Endothelial cell (in vitro differentiated cells): Measurements from ENCODE around the gene KLHL7. TPM values are rescaled to one million over a fixed set of nuclear protein-coding genes. Genes with fewer than 3 reads are reported as not detected.

ENCODE experiments used
- DNase-seq: peaks from one replicate; pipeline ENCODE4 v3.0.0; 2021; ENCODE audit warnings: low spot score
- H3K27ac Mint-ChIP-seq: one replicate; pipeline ENCODE4 v1.8.0; 2021; ENCODE audit warnings: mixed read lengths, inconsistent platforms; ENCODE audit not compliant: unreplicated experiment
- H3K27me3 Mint-ChIP-seq: one replicate; pipeline ENCODE4 v1.8.0; 2021; ENCODE audit warnings: mild to moderate bottlenecking, moderate library complexity, mixed read lengths, inconsistent platforms; ENCODE audit not compliant: unreplicated experiment
- H3K36me3 Mint-ChIP-seq: one replicate; pipeline ENCODE4 v1.8.0; 2021; ENCODE audit warnings: mild to moderate bottlenecking, low read depth, mixed read lengths, inconsistent platforms; ENCODE audit not compliant: unreplicated experiment
- H3K4me1 Mint-ChIP-seq: one replicate; pipeline ENCODE4 v1.8.0; 2021; ENCODE audit warnings: mild to moderate bottlenecking, mixed read lengths, inconsistent platforms; ENCODE audit not compliant: unreplicated experiment
- H3K4me3 Mint-ChIP-seq: one replicate; pipeline ENCODE4 v1.8.0; 2021; ENCODE audit warnings: mild to moderate bottlenecking, mixed read lengths, inconsistent platforms; ENCODE audit not compliant: unreplicated experiment
- H3K9me3 Mint-ChIP-seq: one replicate; pipeline ENCODE4 v1.8.0; 2021; ENCODE audit warnings: mixed read lengths, inconsistent platforms; ENCODE audit not compliant: unreplicated experiment
- total RNA-seq: library from RNA; stranded (reverse); fragmentation: NEBNext Ultra II Directional; extraction: Animal tissue kit (Norgen Biotek cat#: 25700); gene quantifications from one replicate; pipeline ENCODE4 v1.2.1, GENCODE V29; 2021; ENCODE audit not compliant: unreplicated experiment
- TF ChIP-seq, protein P1 (sequence below): fragments of 200-600 bp; sonication (generic); IDR thresholded peaks from one replicate; pipeline ENCODE4 v1.5.0; 2021; ENCODE audit warnings: antibody characterized with exemption; ENCODE audit not compliant: unreplicated experiment

Gene KLHL7
- total RNA-seq, 1 donor from 2014 or later = 44.8 TPM

GRCh38 chr7:23211589-23211988 lies 106.0 kb downstream of the KLHL7 start:
- TF ChIP-seq, protein P1, sequence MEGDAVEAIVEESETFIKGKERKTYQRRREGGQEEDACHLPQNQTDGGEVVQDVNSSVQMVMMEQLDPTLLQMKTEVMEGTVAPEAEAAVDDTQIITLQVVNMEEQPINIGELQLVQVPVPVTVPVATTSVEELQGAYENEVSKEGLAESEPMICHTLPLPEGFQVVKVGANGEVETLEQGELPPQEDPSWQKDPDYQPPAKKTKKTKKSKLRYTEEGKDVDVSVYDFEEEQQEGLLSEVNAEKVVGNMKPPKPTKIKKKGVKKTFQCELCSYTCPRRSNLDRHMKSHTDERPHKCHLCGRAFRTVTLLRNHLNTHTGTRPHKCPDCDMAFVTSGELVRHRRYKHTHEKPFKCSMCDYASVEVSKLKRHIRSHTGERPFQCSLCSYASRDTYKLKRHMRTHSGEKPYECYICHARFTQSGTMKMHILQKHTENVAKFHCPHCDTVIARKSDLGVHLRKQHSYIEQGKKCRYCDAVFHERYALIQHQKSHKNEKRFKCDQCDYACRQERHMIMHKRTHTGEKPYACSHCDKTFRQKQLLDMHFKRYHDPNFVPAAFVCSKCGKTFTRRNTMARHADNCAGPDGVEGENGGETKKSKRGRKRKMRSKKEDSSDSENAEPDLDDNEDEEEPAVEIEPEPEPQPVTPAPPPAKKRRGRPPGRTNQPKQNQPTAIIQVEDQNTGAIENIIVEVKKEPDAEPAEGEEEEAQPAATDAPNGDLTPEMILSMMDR = no peak
- H3K4me1 Mint-ChIP-seq = no peaks in the 10 kb centered on the region
- no peaks in the 10 kb centered on the region for H3K9me3 Mint-ChIP-seq
- no peaks in the 10 kb centered on the region for H3K27me3 Mint-ChIP-seq
- H3K36me3 Mint-ChIP-seq = no peaks in the 10 kb centered on the region
- H3K4me3 Mint-ChIP-seq = no peak overlapping the region
- H3K27ac Mint-ChIP-seq = no peak overlapping the region
- DNase-seq = no peak

DNA sequence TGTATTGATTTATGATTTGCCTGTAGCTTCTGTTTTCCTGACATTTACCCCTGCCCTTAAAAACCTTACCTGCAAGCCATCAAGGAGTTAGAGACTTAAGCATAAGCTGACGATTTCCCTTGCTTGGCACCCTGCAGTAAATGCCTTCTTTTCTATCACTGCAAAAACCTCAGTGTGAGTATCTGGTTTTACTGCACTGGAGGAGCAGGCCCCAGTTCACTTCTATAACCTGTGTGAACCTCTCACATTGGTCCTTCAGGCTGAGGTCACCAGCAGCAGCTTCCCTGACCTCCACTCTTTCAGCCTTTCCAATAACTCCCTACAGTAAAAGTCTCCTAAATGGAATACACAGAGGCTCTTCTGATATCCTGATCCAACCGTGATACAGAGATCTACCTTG lies 106.8 kb downstream of the KLHL7 start:
- no peak for DNase-seq
- H3K4me3 Mint-ChIP-seq = no peak overlapping the region

GRCh38 chr7:23212841-23213240 lies 107.3 kb downstream of the KLHL7 start:
- no peaks in the 10 kb centered on the region for H3K27me3 Mint-ChIP-seq
- H3K36me3 Mint-ChIP-seq = no peaks in the 10 kb centered on the region
- H3K4me3 Mint-ChIP-seq = no peak overlapping the region
- no peak overlapping the region for H3K27ac Mint-ChIP-seq
- no peak for DNase-seq
- no peaks in the 10 kb centered on the region for H3K9me3 Mint-ChIP-seq
- TF ChIP-seq, protein P1 = no peak
- H3K4me1 Mint-ChIP-seq = no peaks in the 10 kb centered on the region

More for the DNA sequence above, 106.8 kb downstream of the KLHL7 start:
- Mint-ChIP-seq H3K27me3 (no peaks in the 10 kb centered on the region), H3K4me1 (no peaks in the 10 kb centered on the region), H3K36me3 (no peaks in the 10 kb centered on the region), H3K27ac (no peak overlapping the region), H3K9me3 (no peaks in the 10 kb centered on the region)
- TF ChIP-seq, protein P1 = no peak

DNA sequence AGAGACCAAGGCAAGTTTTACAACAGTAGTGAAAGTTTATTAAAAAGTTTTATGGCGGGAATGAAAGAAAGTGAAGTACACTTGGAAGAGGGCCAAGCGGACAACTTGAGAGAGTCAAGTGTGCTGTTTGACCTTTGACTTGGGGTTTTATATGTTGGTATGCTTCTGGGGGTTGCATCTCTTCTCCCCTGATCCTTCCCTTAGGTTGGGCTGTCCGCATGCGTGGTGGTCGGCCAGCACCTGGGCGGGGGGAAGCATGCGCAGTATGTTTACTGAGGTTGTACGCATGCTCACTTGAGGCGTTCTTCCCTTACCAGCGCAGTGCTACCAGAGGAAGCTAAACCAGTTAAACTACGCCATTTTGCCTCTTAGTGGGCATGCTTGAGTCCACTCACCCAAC lies 108.2 kb downstream of the KLHL7 start:
- TF ChIP-seq, protein P1 = no peak
- H3K27me3 Mint-ChIP-seq = no peaks in the 10 kb centered on the region
- no peaks in the 10 kb centered on the region for H3K4me1 Mint-ChIP-seq

DNA sequence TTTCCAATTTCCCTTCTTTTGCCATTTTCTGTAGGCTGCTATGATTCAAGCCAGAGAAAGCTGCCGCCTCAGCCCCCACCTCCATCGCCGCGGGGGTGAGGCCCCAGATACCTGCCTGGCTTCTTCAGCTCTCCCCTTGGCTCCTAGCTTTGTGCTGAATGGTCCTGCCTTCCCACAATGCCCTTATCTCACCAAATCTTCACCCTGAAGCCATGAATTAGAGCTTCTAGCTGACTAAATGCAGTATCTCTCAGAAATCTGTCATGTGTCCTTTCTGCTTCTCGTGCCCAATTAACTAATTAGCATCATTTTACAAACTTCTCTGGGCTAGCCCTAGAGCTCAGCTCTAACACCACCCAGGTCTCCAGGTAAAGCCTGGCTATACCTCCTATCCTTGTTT lies 108.8 kb downstream of the KLHL7 start:
- DNase-seq = no peak
- H3K9me3 Mint-ChIP-seq = no peaks in the 10 kb centered on the region
- no peak overlapping the region for H3K27ac Mint-ChIP-seq
- no peaks in the 10 kb centered on the region for H3K4me1 Mint-ChIP-seq
- H3K27me3 Mint-ChIP-seq = no peaks in the 10 kb centered on the region
- TF ChIP-seq, protein P1 = no peak
- H3K36me3 Mint-ChIP-seq = no peaks in the 10 kb centered on the region
- H3K4me3 Mint-ChIP-seq = no peak overlapping the region

More for the DNA sequence above, 108.2 kb downstream of the KLHL7 start:
- Mint-ChIP-seq H3K27ac (no peak overlapping the region), H3K4me3 (no peak overlapping the region), H3K36me3 (no peaks in the 10 kb centered on the region), H3K9me3 (no peaks in the 10 kb centered on the region)
- DNase-seq = no peak
